H9 (cell line): Measurements from ENCODE around the gene SERPING1. TPM values are rescaled to one million over a fixed set of nuclear protein-coding genes. Genes with fewer than 3 reads are reported as not detected.

Source experiments
- DNase-seq: peaks from one replicate; pipeline ENCODE4 v3.0.0-alpha.2; 2017
- H2AFZ ChIP-seq: one replicate; pipeline ENCODE4 v1.6.1; 2013; ENCODE audit warnings: mild to moderate bottlenecking, low read length, control low read depth, moderate library complexity
- H2AK5ac ChIP-seq: 2 replicates; pipeline ENCODE4 v1.6.1; 2013; ENCODE audit warnings: low read length, control low read depth, mixed read lengths; ENCODE audit not compliant: insufficient read length
- H2BK120ac ChIP-seq: one replicate; pipeline ENCODE4 v1.6.1; 2013; ENCODE audit warnings: low read depth, mild to moderate bottlenecking, low read length, control low read depth, inconsistent platforms; ENCODE audit not compliant: poor library complexity, severe bottlenecking
- H2BK12ac ChIP-seq: 2 replicates; pipeline ENCODE4 v1.6.1; 2013; ENCODE audit warnings: low read length, control low read depth, mixed read lengths, low read depth; ENCODE audit not compliant: insufficient read length
- H2BK15ac ChIP-seq: 2 replicates; pipeline ENCODE4 v1.6.1; 2013; ENCODE audit warnings: low read depth, low read length, control low read depth
- H2BK20ac ChIP-seq: one replicate; pipeline ENCODE4 v1.6.1; 2013; ENCODE audit warnings: low read depth, mild to moderate bottlenecking, low read length, control low read depth, inconsistent platforms; ENCODE audit not compliant: poor library complexity, severe bottlenecking
- H2BK5ac ChIP-seq: 2 replicates; pipeline ENCODE4 v1.6.1; 2013; ENCODE audit warnings: low read length, control low read depth, mixed read lengths; ENCODE audit not compliant: insufficient read length
- H3K14ac ChIP-seq: 2 replicates; pipeline ENCODE4 v1.6.1; 2013; ENCODE audit warnings: low read length, control low read depth; ENCODE audit not compliant: insufficient read depth
- H3K18ac ChIP-seq: 2 replicates; pipeline ENCODE4 v1.6.1; 2013; ENCODE audit warnings: low read depth, mild to moderate bottlenecking, mixed read lengths, low read length, control low read depth; ENCODE audit not compliant: insufficient read length
- H3K23ac ChIP-seq: 2 replicates; pipeline ENCODE4 v1.6.1; 2013; ENCODE audit warnings: low read length, control low read depth, mixed read lengths, low read depth; ENCODE audit not compliant: insufficient read length
- H3K23me2 ChIP-seq: 2 replicates; pipeline ENCODE4 v1.6.1; 2013; ENCODE audit warnings: low read depth, mild to moderate bottlenecking, mixed read lengths, low read length, control low read depth; ENCODE audit not compliant: insufficient read length, poor library complexity, severe bottlenecking
- H3K27ac ChIP-seq: 2 replicates; pipeline ENCODE4 v1.5.1; 2013; ENCODE audit warnings: low read length, control low read depth, mixed read lengths, low read depth; ENCODE audit not compliant: insufficient read length
- H3K27me3 ChIP-seq: 2 replicates; pipeline ENCODE4 v1.6.1; 2013; ENCODE audit warnings: low read length, control low read depth, inconsistent platforms; ENCODE audit not compliant: insufficient read depth
- H3K4ac ChIP-seq: 2 replicates; pipeline ENCODE4 v1.6.1; 2013; ENCODE audit warnings: low read depth, mild to moderate bottlenecking, control low read depth, inconsistent platforms, low read length, moderate library complexity
- H3K4me1 ChIP-seq: 2 replicates; pipeline ENCODE4 v1.6.1; 2013; ENCODE audit warnings: low read length, control low read depth, inconsistent platforms; ENCODE audit not compliant: insufficient read depth
- H3K4me2 ChIP-seq: 2 replicates; pipeline ENCODE4 v1.6.1; 2013; ENCODE audit warnings: low read length, control low read depth, mixed read lengths; ENCODE audit not compliant: insufficient read length, insufficient read depth
- H3K56ac ChIP-seq: 2 replicates; pipeline ENCODE4 v1.6.1; 2013; ENCODE audit warnings: low read depth, mild to moderate bottlenecking, mixed read lengths, low read length, control low read depth; ENCODE audit not compliant: insufficient read length
- H3K79me1 ChIP-seq: 2 replicates; pipeline ENCODE4 v1.6.1; 2013; ENCODE audit warnings: low read depth, mild to moderate bottlenecking, moderate library complexity, low read length, control low read depth, inconsistent platforms; ENCODE audit not compliant: insufficient read depth, poor library complexity, severe bottlenecking
- H3K79me2 ChIP-seq: 2 replicates; pipeline ENCODE4 v1.6.1; 2013; ENCODE audit warnings: low read length, control low read depth, inconsistent platforms; ENCODE audit not compliant: insufficient read depth
- H3K9ac ChIP-seq: 2 replicates; pipeline ENCODE4 v1.6.1; 2013; ENCODE audit warnings: low read length, control low read depth, mixed read lengths; ENCODE audit not compliant: insufficient read length; ENCODE audit errors: extremely low read depth
- H3K9me3 ChIP-seq: one replicate; pipeline ENCODE4 v1.6.1; 2013; ENCODE audit warnings: low read depth, low read length, inconsistent platforms; ENCODE audit not compliant: control insufficient read depth
- H3T11ph ChIP-seq: one replicate; pipeline ENCODE4 v1.6.1; 2013; ENCODE audit warnings: mild to moderate bottlenecking, low read length, control low read depth, inconsistent platforms
- H4K20me1 ChIP-seq: one replicate; pipeline ENCODE4 v1.6.1; 2013; ENCODE audit not compliant: control insufficient read depth, insufficient read length, insufficient read depth
- H4K5ac ChIP-seq: 2 replicates; pipeline ENCODE4 v1.6.1; 2013; ENCODE audit warnings: low read depth, mild to moderate bottlenecking, mixed read lengths, low read length, control low read depth; ENCODE audit not compliant: insufficient read length
- H4K8ac ChIP-seq: replicated peaks from 2 replicates; pipeline ENCODE4 v1.6.1; 2013; ENCODE audit warnings: low read length, control low read depth, mixed read lengths, low read depth; ENCODE audit not compliant: insufficient read length
- H4K91ac ChIP-seq: 2 replicates; pipeline ENCODE4 v1.6.1; 2013; ENCODE audit warnings: low read depth, mild to moderate bottlenecking, moderate library complexity, mixed read lengths, low read length, control low read depth; ENCODE audit not compliant: insufficient read length
- H3K27ac Mint-ChIP-seq, 3 experiments: 2 replicates in 2 of 3; 3 replicates in 1 of 3; pipeline ENCODE4 v1.8.0; 2020 to 2021; ENCODE audit warnings: mixed read lengths in 3 of 3, mild to moderate bottlenecking in 1 of 3, moderate library complexity in 1 of 3
- H3K27me3 Mint-ChIP-seq: 2 replicates; pipeline ENCODE4 v1.8.0; 2021; ENCODE audit warnings: low read depth, mild to moderate bottlenecking, moderate library complexity, mixed read lengths
- H3K36me3 Mint-ChIP-seq, 3 experiments: 2 replicates in 2 of 3; 3 replicates in 1 of 3; pipeline ENCODE4 v1.8.0; 2020 to 2021; ENCODE audit warnings: low read depth in 3 of 3, mixed read lengths in 3 of 3; ENCODE audit not compliant: insufficient read depth in 1 of 3
- H3K4me1 Mint-ChIP-seq, 2 experiments: 2 replicates each; pipeline ENCODE4 v1.8.0; 2020; ENCODE audit warnings: mixed read lengths in 2 of 2
- H3K4me3 Mint-ChIP-seq, 2 experiments: 2 replicates in 1 of 2; 3 replicates in 1 of 2; pipeline ENCODE4 v1.8.0; 2020 to 2021; ENCODE audit warnings: mild to moderate bottlenecking in 2 of 2, mixed read lengths in 2 of 2, moderate library complexity in 1 of 2
- H3K9me3 Mint-ChIP-seq, 2 experiments: 2 replicates in 1 of 2; 3 replicates in 1 of 2; pipeline ENCODE4 v1.8.0; 2020; ENCODE audit warnings: mild to moderate bottlenecking in 2 of 2, mixed read lengths in 2 of 2, moderate library complexity in 1 of 2
- WGBS: extraction: QIAGEN DNeasy Blood & Tissue Kit; methylation state at CpG from one replicate; pipeline ENCODE4 v1.1.7; 2013; ENCODE audit warnings: missing lambda C conversion rate, low lambda C conversion rate, mixed read lengths; ENCODE audit not compliant: insufficient read length; ENCODE audit errors: extremely low coverage; 5-methylcytosine and 5-hydroxymethylcytosine counted together
- total RNA-seq: library from RNA; stranded (reverse); gene quantifications from 2 replicates; pipeline ENCODE4 v1.2.1, GENCODE V29; 2021
- TF ChIP-seq, protein P1 (sequence below): fragments of 200-600 bp; sonication (generic); conservative IDR thresholded peaks from 3 replicates; pipeline ENCODE4 v1.8.0; 2021; ENCODE audit warnings: antibody characterized with exemption, mild to moderate bottlenecking

The SERPING1 gene
- total RNA-seq, 1 experiment from 2014 or later = 35.2 TPM

DNA sequence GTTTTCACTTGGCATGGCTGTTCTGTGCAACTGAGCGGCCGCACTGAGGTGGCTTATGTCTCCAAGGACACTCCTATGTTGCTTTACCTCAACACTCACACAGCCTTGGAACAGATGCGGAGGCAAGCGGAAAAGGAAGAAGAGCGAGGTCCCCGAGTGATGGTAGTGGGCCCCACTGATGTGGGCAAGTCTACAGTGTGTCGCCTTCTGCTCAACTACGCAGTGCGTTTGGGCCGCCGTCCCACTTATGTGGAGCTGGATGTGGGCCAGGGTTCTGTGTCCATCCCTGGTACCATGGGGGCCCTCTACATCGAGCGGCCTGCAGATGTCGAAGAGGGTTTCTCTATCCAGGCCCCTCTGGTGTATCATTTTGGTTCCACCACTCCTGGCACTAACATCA lies 62.2 kb downstream of the SERPING1 start:
- Histone ChIP-seq H3T11ph (no peak overlapping the region), H3K4me2 (no peak overlapping the region), H3K4ac (no peak overlapping the region), H3K23me2 (peaks cover 7% of the 10 kb centered on the region), H2BK12ac (no peak overlapping the region), H3K23ac (no peak overlapping the region), H3K9ac (no peak overlapping the region), H4K20me1 (no peaks in the 10 kb centered on the region), H3K18ac (no peak overlapping the region), H3K79me1 (no peaks in the 10 kb centered on the region), H3K79me2 (peaks cover 5% of the 10 kb centered on the region; the same call in 1 of the 2 replicates), H2BK5ac (no peak overlapping the region), H4K8ac (no peak overlapping the region), H3K56ac (no peak overlapping the region), H3K14ac (no peak overlapping the region), H2AK5ac (no peak overlapping the region), H3K9me3 (no peaks in the 10 kb centered on the region), H2BK120ac (no peak overlapping the region), H4K5ac (no peak overlapping the region), H2BK20ac (no peak overlapping the region), H4K91ac (no peak overlapping the region), H3K27ac (no peak overlapping the region), H2AFZ (no peak overlapping the region), H3K27me3 (no peaks in the 10 kb centered on the region), H2BK15ac (no peak overlapping the region), H3K4me1 (no peaks in the 10 kb centered on the region)
- H3K36me3 Mint-ChIP-seq = peaks cover 18 to 39% (median 32%) of the 10 kb centered on the region in 3 experiments
- H3K4me3 Mint-ChIP-seq = peak overlapping the region in 1 of 2 experiments; percentile 21; a peak in 1 of 5 replicates
- no peaks in the 10 kb centered on the region; a peak in 1 of 5 replicates for H3K9me3 Mint-ChIP-seq
- TF ChIP-seq, protein P1, sequence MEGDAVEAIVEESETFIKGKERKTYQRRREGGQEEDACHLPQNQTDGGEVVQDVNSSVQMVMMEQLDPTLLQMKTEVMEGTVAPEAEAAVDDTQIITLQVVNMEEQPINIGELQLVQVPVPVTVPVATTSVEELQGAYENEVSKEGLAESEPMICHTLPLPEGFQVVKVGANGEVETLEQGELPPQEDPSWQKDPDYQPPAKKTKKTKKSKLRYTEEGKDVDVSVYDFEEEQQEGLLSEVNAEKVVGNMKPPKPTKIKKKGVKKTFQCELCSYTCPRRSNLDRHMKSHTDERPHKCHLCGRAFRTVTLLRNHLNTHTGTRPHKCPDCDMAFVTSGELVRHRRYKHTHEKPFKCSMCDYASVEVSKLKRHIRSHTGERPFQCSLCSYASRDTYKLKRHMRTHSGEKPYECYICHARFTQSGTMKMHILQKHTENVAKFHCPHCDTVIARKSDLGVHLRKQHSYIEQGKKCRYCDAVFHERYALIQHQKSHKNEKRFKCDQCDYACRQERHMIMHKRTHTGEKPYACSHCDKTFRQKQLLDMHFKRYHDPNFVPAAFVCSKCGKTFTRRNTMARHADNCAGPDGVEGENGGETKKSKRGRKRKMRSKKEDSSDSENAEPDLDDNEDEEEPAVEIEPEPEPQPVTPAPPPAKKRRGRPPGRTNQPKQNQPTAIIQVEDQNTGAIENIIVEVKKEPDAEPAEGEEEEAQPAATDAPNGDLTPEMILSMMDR = no peak
- DNase-seq = no peak
- no peak overlapping the region for H3K27ac Mint-ChIP-seq
- peaks cover 6 to 14% of the 10 kb centered on the region in 2 experiments for H3K4me1 Mint-ChIP-seq
- peaks cover 16% of the 10 kb centered on the region for H3K27me3 Mint-ChIP-seq
- WGBS = no CpG with 5 or more reads among the region's 14 CpGs
